HEK293T (cell line): ENCODE results near the gene VARS2.
"Not testable (repeated sequence)": the region's sequence is repeated elsewhere in the genome, so short reads cannot be mapped to it uniquely, and the experiment has no call there.

Source experiments
- CTCF ChIA-PET: fragments of 350-600 bp; formaldehyde crosslinking; extraction: SDS; loops from one replicate; lab custom pipeline; 2021; ENCODE audit warnings: antibody characterized with exemption, inconsistent platforms; lab: Yijun Ruan, JAX
- POLR2A ChIA-PET: fragments of 350-600 bp; formaldehyde crosslinking; extraction: SDS; loops from one replicate; lab custom pipeline; 2020; ENCODE audit warnings: antibody characterized with exemption, inconsistent platforms; lab: Yijun Ruan, JAX
- DNase-seq: peaks from one replicate; pipeline ENCODE4 v3.0.0; 2012; ENCODE audit warnings: mixed read lengths; ENCODE audit errors: extremely low spot score
- ARNT ChIP-seq: fragments of 450-650 bp; IDR thresholded peaks from 2 replicates; pipeline ENCODE4 v1.6.1; 2017; ENCODE audit warnings: mild to moderate bottlenecking
- BHLHE40 ChIP-seq: fragments of 450-650 bp; IDR thresholded peaks from 2 replicates; pipeline ENCODE4 v1.6.1; 2016; ENCODE audit warnings: mild to moderate bottlenecking, moderate library complexity, borderline replicate concordance
- CTBP1 ChIP-seq: fragments of 450-650 bp; IDR thresholded peaks from 2 replicates; pipeline ENCODE4 v1.6.1; 2016; ENCODE audit warnings: borderline replicate concordance
- ELF4 ChIP-seq: fragments of 450-650 bp; IDR thresholded peaks from 2 replicates; pipeline ENCODE4 v1.6.1; 2017; ENCODE audit warnings: antibody characterized with exemption
- FOXA1 ChIP-seq: fragments of 450-650 bp; IDR thresholded peaks from 2 replicates; pipeline ENCODE4 v1.6.1; 2016; ENCODE audit warnings: mild to moderate bottlenecking
- FOXK2 ChIP-seq: fragments of 450-650 bp; IDR thresholded peaks from 2 replicates; pipeline ENCODE4 v1.6.1; 2016; ENCODE audit warnings: mild to moderate bottlenecking
- FOXM1 ChIP-seq: fragments of 450-650 bp; IDR thresholded peaks from 2 replicates; pipeline ENCODE4 v1.6.1; 2017; ENCODE audit warnings: mild to moderate bottlenecking, borderline replicate concordance
- HDGF ChIP-seq: fragments of 450-650 bp; IDR thresholded peaks from 2 replicates; pipeline ENCODE4 v1.6.1; 2017; ENCODE audit warnings: antibody characterized with exemption, borderline replicate concordance
- L3MBTL2 ChIP-seq: fragments of 450-650 bp; conservative IDR thresholded peaks from 2 replicates; pipeline ENCODE4 v1.6.1; 2016; ENCODE audit warnings: mild to moderate bottlenecking
- LEF1 ChIP-seq: fragments of 450-650 bp; IDR thresholded peaks from 2 replicates; pipeline ENCODE4 v1.6.1; 2017; ENCODE audit warnings: mild to moderate bottlenecking, borderline replicate concordance
- NFRKB ChIP-seq: fragments of 450-650 bp; IDR thresholded peaks from 2 replicates; pipeline ENCODE4 v1.6.1; 2016; ENCODE audit warnings: mild to moderate bottlenecking, moderate library complexity
- SP1 ChIP-seq: fragments of 450-650 bp; IDR thresholded peaks from 2 replicates; pipeline ENCODE4 v1.6.1; 2017
- SUZ12 ChIP-seq: fragments of 450-650 bp; IDR thresholded peaks from 2 replicates; pipeline ENCODE4 v1.6.1; 2016; ENCODE audit warnings: mild to moderate bottlenecking
- TARDBP ChIP-seq: fragments of 450-650 bp; IDR thresholded peaks from 2 replicates; pipeline ENCODE4 v1.6.1; 2016
- ZNF384 ChIP-seq: fragments of 450-650 bp; IDR thresholded peaks from 2 replicates; pipeline ENCODE4 v1.6.1; 2016
- TF ChIP-seq, protein P1 (sequence below): fragments of 450-650 bp; IDR thresholded peaks from 2 replicates; pipeline ENCODE4 v1.6.1; 2016

VARS2 gene

GRCh38 chr6:30914076-30914853 is at the start of gene VARS2:
Gene VARS2 (plus strand): TSS chr6:30914238. CDS start chr6:30914837, 599 bp downstream.
- TF ChIP-seq BHLHE40 (no peak), L3MBTL2 (peak; percentile 41; the same call in 1 of the 2 replicates)
- DNase-seq = peak; percentile 95
- ChIA-PET CTCF (interaction anchor here (0.8 to 4.0 kb wide), 10 partner anchors 18 to 175 kb away, joined by 3 to 37 read pairs (median 4); no protein-coding TSS in a partner anchor), POLR2A (interaction anchor here (0.6 to 1.8 kb wide), 20 partner anchors 9 to 688 kb away, joined by 3 to 10 read pairs (median 4); partner anchors contain the start of genes DDR1 and MDC1)

DNA sequence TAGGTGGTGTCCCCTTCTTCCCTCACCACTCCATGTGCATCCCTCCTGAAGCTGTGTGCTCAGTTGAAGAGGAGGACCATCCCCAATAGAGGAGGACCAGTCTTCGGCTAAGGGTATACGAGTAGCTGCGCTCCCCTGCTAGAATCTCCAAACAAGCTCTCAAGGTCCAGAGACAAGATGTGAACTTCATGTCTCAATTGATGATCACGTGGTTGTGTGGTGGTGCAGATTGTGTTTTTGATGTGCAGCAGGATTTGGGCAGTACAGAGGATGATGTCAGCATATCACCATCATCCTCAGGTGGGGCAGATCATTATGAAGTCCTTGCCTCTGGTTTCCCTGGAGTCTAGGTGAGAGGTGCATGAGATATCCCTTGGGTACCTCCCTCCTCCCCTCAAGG is 49.7 kb upstream of the VARS2 start:
- DNase-seq = no peak
- POLR2A ChIA-PET = interaction anchor here (1.0 kb wide), 1 partner anchor 18 kb away, joined by 3 read pairs; no protein-coding TSS in a partner anchor
- TF ChIP-seq FOXA1 (no peak), NFRKB (no peak), CTBP1 (no peak), FOXK2 (no peak), ARNT (no peak), FOXM1 (no peak), BHLHE40 (no peak), SUZ12 (no peak), L3MBTL2 (no peak), TARDBP (no peak), SP1 (no peak), ELF4 (no peak), HDGF (no peak), LEF1 (no peak), ZNF384 (no peak)
- TF ChIP-seq, protein P1, sequence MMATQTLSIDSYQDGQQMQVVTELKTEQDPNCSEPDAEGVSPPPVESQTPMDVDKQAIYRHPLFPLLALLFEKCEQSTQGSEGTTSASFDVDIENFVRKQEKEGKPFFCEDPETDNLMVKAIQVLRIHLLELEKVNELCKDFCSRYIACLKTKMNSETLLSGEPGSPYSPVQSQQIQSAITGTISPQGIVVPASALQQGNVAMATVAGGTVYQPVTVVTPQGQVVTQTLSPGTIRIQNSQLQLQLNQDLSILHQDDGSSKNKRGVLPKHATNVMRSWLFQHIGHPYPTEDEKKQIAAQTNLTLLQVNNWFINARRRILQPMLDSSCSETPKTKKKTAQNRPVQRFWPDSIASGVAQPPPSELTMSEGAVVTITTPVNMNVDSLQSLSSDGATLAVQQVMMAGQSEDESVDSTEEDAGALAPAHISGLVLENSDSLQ = no peak
- CTCF ChIA-PET = no interaction called here

- CTCF ChIA-PET = interaction anchor here (0.6 kb wide), 2 partner anchors 20 to 39 kb away, joined by 3 to 5 read pairs; no protein-coding TSS in a partner anchor
- DNase-seq, POLR2A ChIA-PET: not testable (repeated sequence)
These were observed 44.7 kb upstream of the VARS2 start for GRCh38 chr6:30869241-30869749.

DNA sequence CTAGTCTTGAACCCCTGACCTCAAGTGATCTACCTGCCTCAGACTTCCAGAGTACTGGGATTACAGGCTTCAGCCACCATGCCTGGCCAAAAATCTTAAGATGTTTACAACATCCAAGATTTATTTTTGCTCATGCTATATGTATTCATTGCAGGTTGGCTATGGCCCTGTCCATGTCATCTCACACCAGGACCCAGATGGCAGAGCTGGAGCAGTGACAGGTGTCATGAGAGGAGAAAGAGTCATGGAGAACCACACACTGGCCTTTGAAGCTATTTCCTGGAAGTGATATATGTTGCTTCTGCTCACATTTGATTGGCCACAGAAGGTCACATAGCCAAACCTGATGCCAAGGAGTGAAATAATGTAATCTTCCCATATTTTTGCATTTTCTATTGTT is 43.5 kb upstream of the VARS2 start:
- TF ChIP-seq CTBP1 (no peak), FOXK2 (no peak), FOXM1 (no peak), SUZ12 (no peak), FOXA1 (no peak), HDGF (no peak), BHLHE40 (no peak), ELF4 (no peak), LEF1 (no peak), ARNT (no peak), L3MBTL2 (no peak)
- TF ChIP-seq, protein P1 = no peak
- POLR2A ChIA-PET = no interaction called here
- DNase-seq = no peak
- CTCF ChIA-PET = no interaction called here

GRCh38 chr6:30871592-30872183 is 42.4 kb upstream of the VARS2 start:
- ChIA-PET POLR2A (no interaction called here), CTCF (no interaction called here)
- DNase-seq = no peak
- TF ChIP-seq CTBP1 (no peak), ZNF384 (no peak), SUZ12 (no peak), ELF4 (no peak), BHLHE40 (no peak), HDGF (no peak), TARDBP (no peak), SP1 (no peak), L3MBTL2 (no peak), FOXM1 (no peak), FOXK2 (no peak), NFRKB (no peak)
- TF ChIP-seq, protein P1 = no peak

DNA sequence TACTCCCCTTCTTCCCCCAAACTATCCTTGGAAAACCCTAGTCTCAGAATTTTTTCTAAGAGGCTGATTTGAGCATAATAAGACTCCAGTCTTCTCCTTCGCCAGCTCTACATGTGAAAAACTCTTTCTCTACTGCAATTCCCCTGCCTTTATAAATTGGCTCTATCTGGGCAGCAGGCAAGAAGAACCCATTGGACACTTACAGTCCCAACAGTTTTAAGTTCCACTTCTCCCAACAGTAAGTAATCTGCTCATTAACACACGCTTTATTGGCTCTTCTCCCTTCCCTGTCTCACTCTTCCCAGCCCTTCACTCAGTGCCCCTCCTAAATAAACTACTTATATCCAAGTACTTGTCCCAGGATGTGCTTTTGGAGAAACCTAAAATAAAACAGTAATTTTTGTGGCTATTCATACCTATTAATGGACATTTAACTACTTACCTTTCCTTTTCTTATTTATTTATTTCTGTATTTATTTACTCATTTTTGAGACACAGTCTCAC is 40.8 kb upstream of the VARS2 start:
- CTCF ChIA-PET = no interaction called here
- no peak for TF ChIP-seq BHLHE40
- POLR2A ChIA-PET = no interaction called here
- no peak for DNase-seq

DNA sequence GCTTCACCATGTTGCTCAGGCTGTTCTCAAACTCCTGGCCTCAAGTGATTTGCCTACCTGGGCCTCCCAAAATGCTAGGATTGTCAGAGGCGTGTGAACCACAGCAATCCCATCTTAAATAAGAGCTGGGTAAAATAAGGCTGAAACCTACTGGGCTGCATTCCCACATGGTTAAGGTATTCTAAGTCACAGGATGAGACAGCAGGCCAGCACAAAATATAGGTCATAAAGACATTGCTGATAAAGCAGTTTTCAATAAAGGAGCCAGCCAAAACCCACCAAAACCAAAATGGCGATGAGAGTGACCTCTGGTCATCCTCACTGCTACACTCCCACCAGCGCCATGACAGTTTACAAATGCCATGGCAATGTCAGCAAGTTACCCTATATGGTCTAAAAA is 40.2 kb upstream of the VARS2 start:
- DNase-seq, POLR2A ChIA-PET, CTCF ChIA-PET: not testable (repeated sequence)
